ENCODE results near the gene BCAS3.

GRCh38 chr17:61386251-61386650 lies 708.6 kb downstream of the BCAS3 start:
- no peak for TF ChIP-seq EZH2 (IDR thresholded peaks at IDR 0.05; ENCODE audit: borderline replicate concordance, insufficient read depth, low read depth, low read length, poor library complexity, severe bottlenecking)
- no peak for TF ChIP-seq CTCF (IDR thresholded peaks at IDR 0.05)
